ENCODE measurements around the gene CD79A.
"Not testable (repeated sequence)": the region's sequence is repeated elsewhere in the genome, so short reads cannot be mapped to it uniquely, and the experiment has no call there.

The CD79A gene

DNA sequence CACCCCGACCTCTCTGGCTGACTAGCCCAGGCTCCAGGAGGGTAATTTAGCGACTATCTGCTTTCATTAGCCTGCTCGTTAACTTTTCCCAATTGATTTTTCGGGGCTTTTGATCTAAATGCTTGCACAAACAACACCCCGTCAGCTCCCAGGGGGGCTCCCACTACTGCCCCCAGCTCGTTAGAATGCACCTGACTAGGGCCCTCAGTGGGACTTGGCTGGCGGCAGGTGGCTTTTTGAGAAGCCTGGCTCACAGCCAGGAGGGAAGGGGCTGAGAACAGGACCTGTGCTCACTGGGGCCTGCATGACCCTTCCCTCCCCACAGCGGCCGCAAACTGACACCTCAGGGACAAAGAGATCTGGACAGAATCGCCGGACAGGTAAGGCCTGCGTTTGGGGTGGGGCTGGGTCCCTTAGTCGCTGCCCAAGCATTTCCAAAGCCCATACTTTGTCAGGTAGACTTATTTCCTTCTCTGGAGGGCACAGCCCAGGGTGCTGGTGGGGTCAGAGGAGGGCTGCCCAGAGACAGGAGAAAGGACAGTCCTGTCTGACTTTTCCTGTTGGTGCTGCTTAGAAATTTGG is 7.6 kb upstream of the CD79A start:
- peaks cover 66% of the 10 kb centered on the region for H3K36me3 Mint-ChIP-seq (ENCODE audit: insufficient read depth)
- DNase-seq (no peak), ATAC-seq (replicated peaks) (no peak)
- H3K27ac Mint-ChIP-seq: peak overlapping the region; percentile 98 to 99
- no peaks in the 10 kb centered on the region for H3K9me3 Mint-ChIP-seq
- no peaks in the 10 kb centered on the region for H3K27me3 Mint-ChIP-seq
- peak overlapping the region in 1 of 2 donors; percentile 19 for H3K4me3 Mint-ChIP-seq
- peaks cover 42 to 49% of the 10 kb centered on the region in 2 donors for H3K4me1 Mint-ChIP-seq (ENCODE audit: low read depth in 2 of 2)

DNA sequence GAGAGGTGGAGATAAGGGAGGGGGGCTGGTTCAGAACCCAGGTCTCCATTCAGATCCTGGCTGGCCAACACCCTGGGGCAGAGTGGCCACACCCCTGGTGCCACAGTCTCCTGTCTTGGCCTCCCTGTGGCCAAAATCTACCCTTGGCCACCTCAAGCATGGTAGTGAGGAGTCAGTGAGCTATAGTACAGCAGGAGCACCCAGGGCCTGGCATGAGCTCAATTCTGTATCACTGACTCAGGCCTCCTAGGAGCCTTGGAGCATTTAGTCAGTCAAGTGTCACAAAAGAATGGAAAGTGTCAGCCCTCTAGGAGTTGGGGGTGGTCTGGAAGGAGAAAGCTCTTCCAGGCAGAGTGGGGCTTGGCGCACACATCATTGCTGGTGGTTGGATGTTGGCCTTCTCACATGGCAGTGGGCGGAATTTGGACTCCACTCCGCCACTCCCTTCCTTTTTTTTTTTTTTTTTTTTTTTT is 6.6 kb upstream of the CD79A start:
- DNase-seq: no peak
- H3K36me3 Mint-ChIP-seq (ENCODE audit: insufficient read depth): peaks cover 60% of the 10 kb centered on the region

GRCh38 chr19:41871573-41872383 is 5.3 kb upstream of the CD79A start:
- peaks cover 53% of the 10 kb centered on the region for H3K36me3 Mint-ChIP-seq (ENCODE audit: insufficient read depth)
- peak; percentile 59 for ATAC-seq (replicated peaks)
- H3K4me3 Mint-ChIP-seq: peak overlapping the region; percentile 85 to 90
- H3K27ac Mint-ChIP-seq: peak overlapping the region; percentile 98 to 99
- H3K4me1 Mint-ChIP-seq (ENCODE audit: low read depth in 2 of 2): peaks cover 45 to 47% of the 10 kb centered on the region in 2 donors
- no peaks in the 10 kb centered on the region for H3K9me3 Mint-ChIP-seq
- peak; percentile 61 to 69 (median 64) for DNase-seq
- no peaks in the 10 kb centered on the region for H3K27me3 Mint-ChIP-seq

More for the DNA sequence above, 6.6 kb upstream of the CD79A start:
- Mint-ChIP-seq H3K4me3 (peak overlapping the region; percentile 69 to 90), H3K9me3 (no peaks in the 10 kb centered on the region), H3K4me1 (ENCODE audit: low read depth in 2 of 2) (peaks cover 43 to 47% of the 10 kb centered on the region in 2 donors), H3K27me3 (no peaks in the 10 kb centered on the region), H3K27ac (peak overlapping the region; percentile 98 to 99)
- ATAC-seq (replicated peaks): no peak

GRCh38 chr19:41872384-41872774 is 4.7 kb upstream of the CD79A start:
- H3K4me3 Mint-ChIP-seq: peak overlapping the region; percentile 85 to 90
- no peak for ATAC-seq (replicated peaks)
- no peaks in the 10 kb centered on the region for H3K9me3 Mint-ChIP-seq
- H3K36me3 Mint-ChIP-seq (ENCODE audit: insufficient read depth): peaks cover 51% of the 10 kb centered on the region
- no peak for DNase-seq
- H3K27ac Mint-ChIP-seq: peak overlapping the region; percentile 98 to 99
- H3K27me3 Mint-ChIP-seq: no peaks in the 10 kb centered on the region
- peaks cover 49% of the 10 kb centered on the region in 2 donors for H3K4me1 Mint-ChIP-seq (ENCODE audit: low read depth in 2 of 2)

GRCh38 chr19:41872775-41873647 is 4.1 kb upstream of the CD79A start:
- no peak for ATAC-seq (replicated peaks)
- H3K27ac Mint-ChIP-seq: peak overlapping the region; percentile 98 to 99
- peak overlapping the region; percentile 85 to 90 for H3K4me3 Mint-ChIP-seq
- peaks cover 47% of the 10 kb centered on the region for H3K36me3 Mint-ChIP-seq (ENCODE audit: insufficient read depth)
- H3K9me3 Mint-ChIP-seq: no peaks in the 10 kb centered on the region
- peak; percentile 52 to 69 (median 57) for DNase-seq
- peaks cover 47 to 51% of the 10 kb centered on the region in 2 donors for H3K4me1 Mint-ChIP-seq (ENCODE audit: low read depth in 2 of 2)
- H3K27me3 Mint-ChIP-seq: no peaks in the 10 kb centered on the region

GRCh38 chr19:41875973-41876372 is 1.1 kb upstream of the CD79A start:
- not testable (repeated sequence) for ATAC-seq (replicated peaks); H3K27me3 Mint-ChIP-seq; H3K9me3 Mint-ChIP-seq; DNase-seq
- Mint-ChIP-seq H3K4me3 (peak overlapping the region; percentile 75 to 79), H3K36me3 (ENCODE audit: insufficient read depth) (peaks cover 34% of the 10 kb centered on the region), H3K4me1 (ENCODE audit: low read depth in 2 of 2) (peaks cover 42 to 54% of the 10 kb centered on the region in 2 donors), H3K27ac (peak overlapping the region; percentile 99)

GRCh38 chr19:41877916-41878905 is 1.1 kb downstream of the CD79A start:
- Mint-ChIP-seq H3K36me3 (ENCODE audit: insufficient read depth) (peaks cover 34% of the 10 kb centered on the region), H3K4me1 (ENCODE audit: low read depth in 2 of 2) (peaks cover 41 to 46% of the 10 kb centered on the region in 2 donors), H3K27me3 (no peaks in the 10 kb centered on the region), H3K27ac (peak overlapping the region; percentile 99), H3K4me3 (peak overlapping the region; percentile 43 to 65), H3K9me3 (no peaks in the 10 kb centered on the region)
- DNase-seq (no peak), ATAC-seq (replicated peaks) (no peak)

GRCh38 chr19:41879080-41879479 is 2.0 kb downstream of the CD79A start:
- Mint-ChIP-seq H3K4me1 (ENCODE audit: low read depth in 2 of 2) (peaks cover 46% of the 10 kb centered on the region in 2 donors), H3K27ac (peak overlapping the region; percentile 99), H3K4me3 (peak overlapping the region; percentile 13 to 43), H3K27me3 (no peaks in the 10 kb centered on the region), H3K36me3 (ENCODE audit: insufficient read depth) (peaks cover 40% of the 10 kb centered on the region), H3K9me3 (no peaks in the 10 kb centered on the region)
- DNase-seq: no peak
- ATAC-seq (replicated peaks): no peak

DNA sequence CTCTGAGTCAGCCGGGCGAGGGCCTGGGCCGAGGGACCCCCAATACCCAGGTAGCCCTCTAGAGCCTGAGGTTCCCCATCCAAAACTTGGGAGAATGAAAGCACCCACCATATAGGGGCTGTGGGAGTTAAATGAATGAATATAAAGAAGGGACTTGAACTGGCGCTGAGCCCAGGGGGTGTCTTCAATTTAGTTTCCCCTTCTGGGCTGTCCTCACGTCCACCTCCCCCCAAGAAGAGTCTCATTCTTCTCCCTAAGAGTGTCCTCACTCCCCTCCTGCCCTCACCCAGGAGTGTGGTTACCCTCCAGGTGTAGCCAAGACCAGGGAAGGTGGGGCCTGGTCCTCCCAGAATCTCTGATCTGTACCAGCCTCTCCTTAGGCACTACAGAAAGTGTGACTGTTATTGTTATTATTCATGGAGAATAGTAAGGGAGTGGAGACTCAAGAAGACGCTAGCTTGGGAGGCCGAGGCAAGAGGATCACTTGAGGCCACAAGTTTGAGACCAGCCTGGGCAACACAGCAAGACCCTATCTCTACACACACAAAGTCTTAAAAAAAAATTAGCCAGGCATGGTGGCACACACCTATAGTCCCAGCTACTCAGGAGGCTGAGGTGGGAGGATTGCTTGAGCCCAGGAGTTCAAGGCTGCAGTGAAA is 2.7 kb downstream of the CD79A start:
- peaks cover 47% of the 10 kb centered on the region for H3K36me3 Mint-ChIP-seq (ENCODE audit: insufficient read depth)
- H3K9me3 Mint-ChIP-seq: no peaks in the 10 kb centered on the region
- H3K4me1 Mint-ChIP-seq (ENCODE audit: low read depth in 2 of 2): peaks cover 49 to 52% of the 10 kb centered on the region in 2 donors
- ATAC-seq (replicated peaks) (no peak), DNase-seq (no peak)
- H3K4me3 Mint-ChIP-seq: peak overlapping the region; percentile 34 to 49
- no peaks in the 10 kb centered on the region for H3K27me3 Mint-ChIP-seq
- peak overlapping the region; percentile 99 for H3K27ac Mint-ChIP-seq

DNA sequence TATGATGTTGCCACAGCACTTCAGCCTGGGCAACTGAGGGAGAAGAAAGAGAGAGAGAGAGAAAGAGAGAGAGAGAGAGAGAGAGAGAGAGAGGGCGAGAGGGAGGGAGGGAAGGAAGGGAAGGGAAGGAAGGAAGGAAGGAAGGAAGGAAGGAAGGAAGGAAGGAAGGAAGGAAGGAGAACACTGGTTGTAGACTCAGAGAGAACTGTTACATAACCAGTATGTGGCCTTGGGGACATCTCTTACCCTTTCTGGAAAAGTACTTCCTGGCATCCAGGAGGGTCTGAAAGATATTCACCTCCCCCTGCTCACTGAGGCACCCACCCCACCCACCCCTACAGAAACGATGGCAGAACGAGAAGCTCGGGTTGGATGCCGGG is 3.2 kb downstream of the CD79A start:
- Mint-ChIP-seq H3K27me3 (no peaks in the 10 kb centered on the region), H3K9me3 (no peaks in the 10 kb centered on the region), H3K4me3 (peak overlapping the region; percentile 34 to 49), H3K27ac (peak overlapping the region; percentile 99), H3K36me3 (ENCODE audit: insufficient read depth) (peaks cover 45% of the 10 kb centered on the region), H3K4me1 (ENCODE audit: low read depth in 2 of 2) (peaks cover 54 to 57% of the 10 kb centered on the region in 2 donors)
- no peak for DNase-seq
- ATAC-seq (replicated peaks): no peak

DNA sequence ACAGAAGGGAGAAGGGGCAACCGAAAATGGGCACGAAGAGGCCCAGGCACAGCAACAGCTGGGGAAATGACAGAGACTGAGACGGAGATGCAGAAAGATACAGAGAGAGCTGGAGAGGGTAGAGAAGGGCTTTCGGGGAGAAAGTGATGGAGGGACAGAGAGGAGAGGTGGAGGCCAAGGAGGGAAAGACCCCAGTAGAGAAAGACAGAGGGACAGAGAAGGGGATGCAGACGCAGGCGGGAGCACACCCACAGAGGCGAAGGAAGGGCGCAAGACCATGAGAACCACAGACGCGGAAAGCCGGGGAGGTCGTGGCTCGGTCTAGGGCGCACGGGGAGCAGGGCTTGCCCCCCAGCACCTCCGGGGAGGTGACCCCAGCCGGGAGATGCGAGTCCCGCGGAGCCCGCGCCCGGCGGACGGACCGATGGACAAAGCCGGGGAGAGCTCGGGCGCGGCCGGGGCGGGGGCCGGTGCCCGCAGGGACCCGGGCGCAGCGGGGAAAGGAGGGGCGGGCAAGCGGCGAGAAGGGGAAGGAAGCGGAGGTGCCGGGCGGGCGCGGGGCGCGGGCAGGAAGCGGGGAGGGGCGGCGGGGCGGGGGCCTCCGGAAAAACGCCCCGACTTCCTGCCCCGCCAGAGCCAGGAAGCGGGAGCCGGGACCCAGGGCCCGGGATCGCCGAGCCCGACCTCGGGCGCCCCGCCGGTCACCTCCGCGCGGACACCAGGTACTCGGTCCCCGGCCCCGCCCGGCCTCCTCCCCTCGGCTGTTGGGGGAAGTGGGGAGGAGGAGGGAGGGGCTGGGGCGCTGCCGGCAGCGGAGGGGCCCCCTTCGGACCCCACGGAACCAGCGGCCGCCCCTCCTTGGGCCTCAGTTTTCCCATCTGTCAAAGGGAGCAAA is 5.7 kb downstream of the CD79A start, which contains the start of gene ARHGEF1:
TSS of gene ARHGEF1 (plus strand) at position 617 of the 895 bp plus-strand sequence. CDS start 4,899 bp downstream, outside the sequence.
- peak in 2 of 3 experiments; percentile 37 to 48 for DNase-seq
- Mint-ChIP-seq H3K27ac (peak within 1 kb of the TSS; percentile 91 to 97), H3K9me3 (no peaks in the 10 kb centered on the region), H3K4me1 (ENCODE audit: low read depth in 2 of 2) (peaks cover 59 to 65% of the 10 kb centered on the region in 2 donors), H3K4me3 (peak within 1 kb of the TSS; percentile 85 to 91), H3K27me3 (no peaks in the 10 kb centered on the region), H3K36me3 (ENCODE audit: insufficient read depth) (peaks cover 62% of the 10 kb centered on the region)
- ATAC-seq (replicated peaks): no peak

Data from effector memory CD8-positive, alpha-beta T cell (primary cell).